Dermis blood vessel endothelial cell (primary cell): ENCODE results near the gene STARD10. TPM values are rescaled to one million over a fixed set of nuclear protein-coding genes. Genes with fewer than 3 reads are reported as not detected.
A peak's percentile ranks its signal among the peaks of the same experiment; 100 is the strongest.
"Not testable (repeated sequence)": the region's sequence is repeated elsewhere in the genome, so short reads cannot be mapped to it uniquely, and the experiment has no call there.

ENCODE experiments used
- DNase-seq: peaks from one replicate; pipeline ENCODE4 v3.0.0; 2010
- total RNA-seq: library from RNA; depleted of rRNA; stranded (reverse); fragments of >200 nt; gene quantifications from 2 replicates; pipeline ENCODE4 v1.2.3, GENCODE V29; 2014

Gene STARD10, protein sequence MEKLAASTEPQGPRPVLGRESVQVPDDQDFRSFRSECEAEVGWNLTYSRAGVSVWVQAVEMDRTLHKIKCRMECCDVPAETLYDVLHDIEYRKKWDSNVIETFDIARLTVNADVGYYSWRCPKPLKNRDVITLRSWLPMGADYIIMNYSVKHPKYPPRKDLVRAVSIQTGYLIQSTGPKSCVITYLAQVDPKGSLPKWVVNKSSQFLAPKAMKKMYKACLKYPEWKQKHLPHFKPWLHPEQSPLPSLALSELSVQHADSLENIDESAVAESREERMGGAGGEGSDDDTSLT
- total RNA-seq, result 35.7 and 60.4 TPM in 2 replicates

DNA sequence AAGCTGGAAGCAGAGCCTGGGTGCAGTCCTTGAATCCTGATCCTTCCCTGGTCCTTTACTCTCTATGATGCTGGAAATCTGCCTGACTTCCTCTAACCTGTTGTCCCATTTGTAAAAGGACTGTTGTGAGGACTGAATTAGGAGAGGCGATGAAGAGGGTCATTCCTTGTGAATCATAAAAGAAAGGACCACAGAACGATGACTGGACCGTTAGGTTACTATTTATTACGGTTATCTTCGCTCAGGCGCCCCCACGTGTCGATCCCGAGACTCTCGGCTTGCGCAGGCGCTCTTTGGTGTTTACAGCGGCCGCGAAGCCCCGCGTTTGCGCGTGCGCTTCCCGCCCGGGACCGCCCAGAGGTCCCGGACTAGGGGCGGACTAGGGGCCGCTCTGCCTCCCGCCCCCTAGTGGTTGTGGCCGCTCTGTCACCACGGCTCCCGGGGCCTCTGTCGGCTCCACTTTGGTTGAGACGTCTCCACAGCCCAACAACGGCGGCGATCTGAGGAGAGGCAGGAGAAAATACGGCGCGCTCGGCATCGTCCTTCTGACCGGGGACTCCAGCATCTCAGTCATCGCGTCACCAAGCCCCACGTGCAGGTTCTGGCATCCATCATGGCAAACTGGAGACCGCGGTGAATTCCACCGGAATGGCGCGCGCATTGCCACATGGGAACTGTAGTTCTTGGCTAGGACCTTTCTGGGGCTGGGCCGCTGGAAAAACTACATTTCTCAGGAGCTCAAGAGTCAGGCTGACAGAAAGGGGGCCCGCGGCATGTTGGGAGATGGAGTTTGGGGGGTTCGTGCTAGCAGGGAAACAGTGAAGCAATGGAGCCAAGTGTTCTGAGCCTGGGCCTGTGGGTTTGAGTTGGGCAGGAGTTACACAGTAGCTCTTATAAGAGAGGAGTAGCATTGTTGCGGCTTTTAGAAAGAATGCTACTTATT is at the start of gene STARD10:
STARD10 (minus strand) TSS at position 623 of the 943 bp plus-strand sequence. CDS start 12,866 bp downstream, outside the sequence.
- peak; percentile 96 for DNase-seq

DNA sequence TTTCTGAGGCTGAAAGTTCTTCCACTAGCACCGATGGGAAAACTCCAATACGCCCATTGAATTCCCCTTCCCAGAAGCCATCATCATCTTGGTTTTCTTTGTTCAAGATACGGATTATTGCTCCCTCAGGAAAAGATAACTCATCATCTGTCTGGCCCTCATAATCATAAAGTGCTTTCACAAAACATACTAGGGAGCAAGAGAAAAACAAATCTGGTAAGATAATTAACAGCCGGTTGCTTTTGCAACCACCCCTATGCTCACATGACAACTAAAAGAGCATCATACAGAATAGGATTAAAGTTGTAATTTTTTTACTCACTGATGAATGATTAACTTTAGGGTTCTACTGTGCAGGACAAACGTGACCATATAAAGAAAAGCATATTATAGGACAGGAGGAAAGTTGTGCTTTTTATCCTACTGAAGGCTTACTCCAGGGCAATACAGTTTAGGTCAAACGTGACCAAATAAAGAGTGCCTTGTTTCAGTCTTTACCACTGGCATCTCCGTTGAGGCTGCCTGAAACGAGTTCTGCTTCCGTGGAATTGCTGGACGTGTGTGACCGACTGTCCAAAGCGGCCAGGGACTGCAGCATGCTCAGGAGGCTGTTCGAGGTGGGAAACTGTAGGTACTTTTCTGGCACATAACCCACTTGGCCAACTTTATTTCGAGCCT is 48.9 kb upstream of the STARD10 start:
- DNase-seq, result no peak

DNA sequence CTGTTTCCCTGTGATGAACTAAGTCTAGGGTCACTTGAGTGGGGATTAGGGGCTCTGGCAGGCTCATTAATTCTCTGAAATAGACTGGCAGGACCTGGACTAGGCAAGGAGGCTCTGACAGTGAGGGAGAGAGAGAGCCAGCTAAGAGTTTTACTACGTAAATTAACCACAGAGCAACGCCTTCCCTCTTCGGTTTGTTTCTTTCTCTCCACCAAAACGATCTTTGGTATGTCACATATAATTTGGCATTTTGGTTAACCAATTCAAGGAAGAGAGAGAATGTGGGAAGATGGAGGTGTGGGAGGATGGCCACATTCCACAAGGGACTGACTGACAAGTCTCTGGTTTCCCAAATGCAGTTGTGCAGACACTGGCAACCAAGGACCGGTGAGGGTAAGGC is 48.3 kb upstream of the STARD10 start:
- DNase-seq, result no peak

GRCh38 chr11:72841397-72841796 is 47.5 kb upstream of the STARD10 start:
- DNase-seq, result no peak

GRCh38 chr11:72840780-72841179 is 46.9 kb upstream of the STARD10 start:
- no peak for DNase-seq

DNA sequence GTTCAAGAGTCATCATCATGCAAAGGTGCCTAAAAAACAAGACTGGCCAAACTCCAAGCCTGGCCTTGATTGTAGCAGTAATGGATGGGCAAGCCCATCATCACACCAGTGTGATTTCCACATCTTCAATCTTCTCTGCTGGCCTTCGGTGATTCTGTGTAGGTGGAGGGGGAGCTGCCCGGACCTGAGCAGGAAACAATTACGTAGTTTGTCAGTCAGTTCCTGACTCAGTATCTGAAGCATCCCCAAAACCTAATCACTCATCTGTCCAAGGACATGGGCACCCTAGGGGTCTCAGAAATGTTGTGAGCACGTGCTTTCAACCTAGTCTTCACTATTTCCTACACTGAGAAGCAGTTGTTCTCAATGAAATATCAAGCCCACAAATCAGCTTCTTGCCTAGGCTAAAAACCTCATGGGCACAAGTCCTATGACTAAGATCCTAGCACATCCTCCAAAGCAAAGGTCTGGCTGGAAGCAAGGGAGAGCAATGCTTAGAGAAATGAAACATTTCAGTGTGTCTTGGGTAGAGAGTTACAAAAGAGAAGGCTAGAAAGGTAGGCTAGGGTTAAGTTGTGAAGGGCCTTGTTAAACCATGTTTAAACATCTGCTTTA is 45.0 kb upstream of the STARD10 start:
- DNase-seq, result no peak

DNA sequence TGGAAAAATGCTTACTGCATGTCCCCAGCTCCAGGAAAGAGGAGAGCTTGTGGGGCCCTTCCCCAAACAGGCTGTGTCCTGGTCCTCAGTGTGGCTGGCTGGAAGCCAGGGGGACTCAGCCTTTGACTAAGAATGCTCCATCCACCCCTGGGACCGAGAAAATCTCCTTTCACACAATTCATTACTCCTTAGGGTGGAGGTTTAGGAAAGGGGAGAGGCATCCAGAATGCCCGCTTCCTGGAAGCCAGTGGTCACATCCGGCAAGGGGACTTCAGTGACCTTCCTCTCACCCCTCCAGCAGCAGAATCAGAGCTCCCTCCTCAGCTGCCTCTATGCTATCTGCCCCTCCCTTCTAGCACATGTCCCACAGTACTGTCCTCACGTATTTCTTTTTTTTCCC is 42.3 kb upstream of the STARD10 start:
- peak; percentile 55 for DNase-seq

DNA sequence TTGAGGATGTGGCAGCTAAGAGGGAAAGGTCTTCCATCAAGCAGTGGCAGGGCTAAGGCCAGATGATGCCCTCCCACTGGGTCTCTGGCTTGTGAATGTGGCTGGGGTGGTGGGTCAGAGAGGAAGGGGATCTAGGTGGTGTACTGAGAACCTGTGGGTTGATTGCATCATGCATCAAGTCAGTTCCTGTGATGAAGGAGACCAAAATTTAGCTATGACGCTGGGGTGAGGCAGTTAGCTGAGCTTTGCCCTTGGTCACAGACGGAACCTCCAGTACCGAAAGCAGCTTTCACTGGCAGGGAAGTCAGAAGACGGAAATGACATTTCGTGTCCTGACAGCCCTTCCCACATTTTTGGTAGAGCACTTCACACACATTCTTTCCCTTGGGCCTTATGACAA is 41.1 kb upstream of the STARD10 start:
- no peak for DNase-seq

DNA sequence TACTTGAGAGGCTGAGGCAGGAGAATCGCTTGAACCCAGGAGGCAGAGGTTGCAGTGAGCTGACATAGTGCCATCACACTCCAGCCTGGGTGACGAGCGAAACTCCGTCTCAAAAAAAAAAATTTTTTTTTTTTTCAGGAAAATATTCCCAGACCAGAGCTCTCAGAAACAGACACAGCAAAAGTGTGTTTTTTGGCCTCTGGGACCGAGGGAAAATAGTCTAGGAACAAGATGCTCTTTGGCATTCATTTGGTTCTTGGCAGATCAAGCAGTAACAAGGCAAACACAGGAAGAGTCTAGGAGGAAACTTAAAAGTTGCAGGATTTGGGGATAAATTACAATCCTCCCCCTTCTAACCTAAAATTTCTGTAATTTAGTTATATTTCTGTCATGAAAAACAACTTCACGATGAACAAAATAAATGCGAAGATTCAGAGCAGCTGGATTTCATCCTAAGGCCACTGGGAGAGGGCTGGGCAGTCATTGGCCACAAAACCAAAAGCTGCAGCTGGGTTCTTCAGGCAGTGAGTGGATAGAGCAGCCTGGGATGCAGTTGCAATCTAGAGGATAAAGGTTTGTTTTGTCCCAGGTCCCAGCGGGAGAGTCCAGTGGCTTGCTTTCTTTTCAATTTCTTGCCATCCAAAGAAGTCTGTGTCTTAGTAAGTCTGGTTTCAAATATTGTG is 40.1 kb upstream of the STARD10 start:
- no peak for DNase-seq

GRCh38 chr11:72833083-72833733 is 39.4 kb upstream of the STARD10 start:
- DNase-seq, result no peak

DNA sequence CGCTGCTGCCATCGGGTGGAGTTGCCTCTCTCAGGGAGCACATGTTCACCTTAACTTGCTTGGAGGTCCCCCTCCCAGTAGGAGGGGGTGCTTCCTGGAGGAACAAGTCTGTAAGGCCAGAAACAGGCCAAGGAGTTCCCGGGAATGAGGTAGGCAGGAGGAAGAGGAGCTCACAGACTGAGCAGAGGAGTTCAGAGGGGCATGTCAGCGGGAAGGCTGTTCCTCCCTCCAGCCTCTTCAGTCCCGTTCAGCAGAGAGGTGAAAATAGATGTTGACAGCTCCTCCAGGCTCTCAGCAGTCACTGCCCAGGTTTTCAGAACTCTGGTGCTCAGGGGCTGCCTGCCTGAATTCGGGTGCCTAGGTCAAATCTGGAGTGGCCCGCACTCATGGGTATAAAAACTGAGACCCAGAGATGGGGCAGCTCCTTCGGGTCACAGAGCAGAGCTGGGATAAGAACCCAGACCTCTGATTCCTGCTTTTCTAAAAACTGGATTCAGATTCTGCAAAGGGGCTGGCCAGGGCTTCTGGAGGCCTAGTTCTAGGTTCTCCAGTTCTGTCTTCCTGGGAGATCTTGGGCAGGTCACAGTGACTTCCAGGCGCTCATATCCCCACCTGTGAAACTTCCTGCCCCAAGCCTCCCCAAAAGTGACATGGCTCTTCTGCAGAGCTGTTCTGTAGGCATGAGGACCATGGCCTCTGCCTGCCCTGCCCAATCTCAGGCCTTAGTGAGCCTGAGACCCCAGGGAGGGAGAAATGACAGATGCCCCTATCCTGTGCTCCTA is 38.6 kb upstream of the STARD10 start:
- no peak for DNase-seq

GRCh38 chr11:72831521-72832300 is 37.9 kb upstream of the STARD10 start:
- DNase-seq, result peak; percentile 90

DNA sequence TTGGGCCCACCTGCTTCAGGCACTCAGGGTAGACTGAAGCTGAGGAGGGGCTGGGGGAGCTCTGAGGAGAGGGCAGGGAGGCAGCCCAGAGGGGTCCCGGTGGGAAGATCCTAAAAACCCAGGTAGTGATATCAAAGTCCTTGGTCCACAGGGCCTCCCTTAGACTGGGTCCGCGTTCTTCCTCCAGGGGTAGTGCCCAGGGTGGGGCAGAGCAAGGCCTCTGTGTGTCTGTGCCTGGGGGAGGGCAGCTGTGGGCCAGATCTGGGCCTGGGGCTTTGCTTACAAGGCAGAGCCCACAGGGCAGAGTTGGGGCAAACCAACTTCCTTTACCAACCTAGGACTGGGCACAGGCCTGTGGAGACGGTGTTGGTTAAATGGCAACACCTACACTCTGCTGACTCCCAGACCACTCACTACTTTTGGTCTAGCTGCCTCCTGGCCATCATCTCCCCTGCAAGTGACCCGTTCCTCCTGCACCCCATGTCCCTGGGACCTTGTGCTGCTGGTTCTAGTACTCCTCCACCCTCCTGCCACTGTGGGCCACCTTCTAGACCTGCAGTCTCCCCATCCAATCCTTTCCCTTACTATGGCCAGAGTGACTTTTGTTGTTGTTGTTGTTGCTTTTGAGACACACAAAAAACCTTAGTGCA is 36.2 kb upstream of the STARD10 start:
- DNase-seq, result no peak

DNA sequence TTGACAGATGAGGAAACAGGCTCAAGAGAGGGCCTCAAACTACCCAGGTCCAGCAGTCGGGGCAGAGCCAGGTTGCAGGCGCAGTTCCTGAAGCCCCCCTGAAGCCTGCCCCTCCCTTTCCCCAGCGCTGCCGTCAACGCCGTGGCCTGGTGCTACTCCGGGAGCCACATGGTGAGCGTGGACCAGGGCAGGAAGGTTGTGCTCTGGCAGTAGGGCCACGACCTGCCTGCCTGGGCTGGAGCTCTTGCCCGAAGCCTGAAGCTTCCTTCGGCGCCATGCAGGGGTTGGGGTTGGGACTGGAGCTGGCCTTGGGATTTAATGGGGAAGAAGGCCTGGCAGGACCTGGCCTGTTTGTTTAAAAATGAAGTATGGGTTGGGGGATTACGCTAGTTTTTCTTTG is 35.3 kb upstream of the STARD10 start:
- DNase-seq, result no peak

DNA sequence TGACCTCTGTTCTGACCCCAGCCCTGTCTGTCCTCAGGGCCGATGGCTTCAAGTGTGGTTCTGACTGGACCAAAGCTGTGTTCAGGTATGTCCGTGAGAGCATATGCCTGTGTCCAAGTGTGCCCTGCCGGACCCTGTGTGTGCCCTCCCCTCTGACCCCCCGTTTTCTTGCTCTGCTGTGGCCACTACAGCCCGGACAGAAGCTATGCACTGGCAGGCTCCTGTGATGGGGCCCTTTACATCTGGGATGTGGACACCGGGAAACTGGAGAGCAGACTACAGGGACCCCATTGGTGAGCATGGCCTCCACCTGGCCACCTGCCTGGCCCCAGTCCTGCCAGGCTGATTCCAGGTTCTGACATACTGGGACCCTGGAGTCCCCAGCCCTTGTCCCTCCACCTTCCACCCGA is 34.9 kb upstream of the STARD10 start:
- DNase-seq, result no peak

GRCh38 chr11:72828081-72828567 is 34.3 kb upstream of the STARD10 start:
- DNase-seq, result peak; percentile 55

- DNase-seq, result not testable (repeated sequence)
Measured at GRCh38 chr11:72827656-72828055, 33.8 kb upstream of the STARD10 start.

GRCh38 chr11:72826942-72827480 is 33.2 kb upstream of the STARD10 start:
- no peak for DNase-seq
